Measurements from ENCODE around the gene TRPM1. TPM values are rescaled to one million over a fixed set of nuclear protein-coding genes. Genes with fewer than 3 reads are reported as not detected.
"Not testable (repeated sequence)": the region's sequence is repeated elsewhere in the genome, so short reads cannot be mapped to it uniquely, and the experiment has no call there.

TRPM1 gene
- total RNA-seq, 2 donors from 2014 or later, result not detected

- Mint-ChIP-seq H3K27me3 (peaks cover 10% of the 10 kb centered on the region), H3K36me3 (ENCODE audit: low read depth) (peaks cover 4% of the 10 kb centered on the region), H3K27ac (no peak overlapping the region), H3K4me1 (peaks cover 6% of the 10 kb centered on the region), H3K4me3 (no peak overlapping the region)
- DNase-seq (no peak), ATAC-seq (no peak)
- no peaks in the 10 kb centered on the region for H3K9me3 ChIP-seq (ENCODE audit: control insufficient read depth, low read length, poor library complexity, severe bottlenecking)
Observed at GRCh38 chr15:31104003-31104402, 2.5 kb upstream of the TRPM1 start.

GRCh38 chr15:31102374-31103342 is 1.1 kb upstream of the TRPM1 start:
- Mint-ChIP-seq H3K4me3 (no peak overlapping the region), H3K27me3 (peaks cover 5% of the 10 kb centered on the region), H3K4me1 (peaks cover 6% of the 10 kb centered on the region), H3K36me3 (ENCODE audit: low read depth) (peaks cover 2% of the 10 kb centered on the region), H3K27ac (no peak overlapping the region)
- no peaks in the 10 kb centered on the region for H3K9me3 ChIP-seq (ENCODE audit: control insufficient read depth, low read length, poor library complexity, severe bottlenecking)
- DNase-seq (no peak), ATAC-seq (no peak)

GRCh38 chr15:31102039-31102321 is 455 bp upstream of the TRPM1 start:
- no peaks in the 10 kb centered on the region for H3K9me3 ChIP-seq (ENCODE audit: control insufficient read depth, low read length, poor library complexity, severe bottlenecking)
- H3K36me3 Mint-ChIP-seq (ENCODE audit: low read depth), result peaks cover 2% of the 10 kb centered on the region
- peaks cover 5% of the 10 kb centered on the region for H3K27me3 Mint-ChIP-seq
- H3K27ac Mint-ChIP-seq, result no peak overlapping the region
- ATAC-seq (no peak), DNase-seq (no peak)
- no peak overlapping the region for H3K4me3 Mint-ChIP-seq
- H3K4me1 Mint-ChIP-seq, result peaks cover 6% of the 10 kb centered on the region

- peaks cover 6% of the 10 kb centered on the region for H3K4me1 Mint-ChIP-seq
- no peak overlapping the region for H3K27ac Mint-ChIP-seq
- no peak for DNase-seq
- peaks cover 5% of the 10 kb centered on the region for H3K27me3 Mint-ChIP-seq
- no peak overlapping the region for H3K4me3 Mint-ChIP-seq
- peaks cover 2% of the 10 kb centered on the region for H3K36me3 Mint-ChIP-seq (ENCODE audit: low read depth)
- no peaks in the 10 kb centered on the region for H3K9me3 ChIP-seq (ENCODE audit: control insufficient read depth, low read length, poor library complexity, severe bottlenecking)
- ATAC-seq, result no peak
Observed at GRCh38 chr15:31100738-31101137, 787 bp downstream of the TRPM1 start.

- no peak overlapping the region for H3K27ac Mint-ChIP-seq
- DNase-seq (no peak), ATAC-seq (no peak)
- H3K4me1 Mint-ChIP-seq, result peaks cover 6% of the 10 kb centered on the region
- H3K27me3 Mint-ChIP-seq, result peaks cover 11% of the 10 kb centered on the region
- no peak overlapping the region for H3K4me3 Mint-ChIP-seq
- no peaks in the 10 kb centered on the region for H3K36me3 Mint-ChIP-seq (ENCODE audit: low read depth)
- no peaks in the 10 kb centered on the region for H3K9me3 ChIP-seq (ENCODE audit: control insufficient read depth, low read length, poor library complexity, severe bottlenecking)
Observed at GRCh38 chr15:31098953-31099740, 2.4 kb downstream of the TRPM1 start.

GRCh38 chr15:31098491-31098917 is 3.0 kb downstream of the TRPM1 start:
- Mint-ChIP-seq H3K27me3 (peaks cover 11% of the 10 kb centered on the region), H3K4me3 (no peak overlapping the region), H3K27ac (no peak overlapping the region), H3K4me1 (peaks cover 3% of the 10 kb centered on the region), H3K36me3 (ENCODE audit: low read depth) (no peaks in the 10 kb centered on the region)
- H3K9me3 ChIP-seq (ENCODE audit: control insufficient read depth, low read length, poor library complexity, severe bottlenecking), result no peaks in the 10 kb centered on the region
- no peak for ATAC-seq
- no peak for DNase-seq

GRCh38 chr15:31096563-31096962 is 5.0 kb downstream of the TRPM1 start:
- Mint-ChIP-seq H3K27ac (no peak overlapping the region), H3K4me3 (no peak overlapping the region), H3K36me3 (ENCODE audit: low read depth) (no peaks in the 10 kb centered on the region), H3K27me3 (peaks cover 19% of the 10 kb centered on the region), H3K4me1 (peaks cover 3% of the 10 kb centered on the region)
- DNase-seq (no peak), ATAC-seq (no peak)
- H3K9me3 ChIP-seq (ENCODE audit: control insufficient read depth, low read length, poor library complexity, severe bottlenecking), result no peaks in the 10 kb centered on the region

GRCh38 chr15:31091481-31091880 is 10.0 kb downstream of the TRPM1 start:
- no peak for ATAC-seq
- DNase-seq, result no peak
- no peaks in the 10 kb centered on the region for H3K4me1 Mint-ChIP-seq
- peaks cover 27% of the 10 kb centered on the region for H3K27me3 Mint-ChIP-seq
- H3K4me3 Mint-ChIP-seq, result no peak overlapping the region
- no peaks in the 10 kb centered on the region for H3K9me3 ChIP-seq (ENCODE audit: control insufficient read depth, low read length, poor library complexity, severe bottlenecking)
- H3K36me3 Mint-ChIP-seq (ENCODE audit: low read depth), result no peaks in the 10 kb centered on the region
- no peak overlapping the region for H3K27ac Mint-ChIP-seq

GRCh38 chr15:31090766-31091165 is 10.8 kb downstream of the TRPM1 start:
- Mint-ChIP-seq H3K4me1 (no peaks in the 10 kb centered on the region), H3K27ac (no peak overlapping the region), H3K36me3 (ENCODE audit: low read depth) (no peaks in the 10 kb centered on the region), H3K4me3 (no peak overlapping the region), H3K27me3 (peaks cover 27% of the 10 kb centered on the region)
- no peak for ATAC-seq
- DNase-seq, result no peak
- H3K9me3 ChIP-seq (ENCODE audit: control insufficient read depth, low read length, poor library complexity, severe bottlenecking), result no peaks in the 10 kb centered on the region

GRCh38 chr15:31089368-31090047 is 12.0 kb downstream of the TRPM1 start:
- H3K9me3 ChIP-seq (ENCODE audit: control insufficient read depth, low read length, poor library complexity, severe bottlenecking), result no peaks in the 10 kb centered on the region
- no peak overlapping the region for H3K4me3 Mint-ChIP-seq
- peaks cover 31% of the 10 kb centered on the region for H3K27me3 Mint-ChIP-seq
- no peak for DNase-seq
- ATAC-seq, result no peak
- no peaks in the 10 kb centered on the region for H3K4me1 Mint-ChIP-seq
- no peaks in the 10 kb centered on the region for H3K36me3 Mint-ChIP-seq (ENCODE audit: low read depth)
- no peak overlapping the region for H3K27ac Mint-ChIP-seq

GRCh38 chr15:31088672-31089367 is 12.7 kb downstream of the TRPM1 start:
- Mint-ChIP-seq H3K36me3 (ENCODE audit: low read depth) (no peaks in the 10 kb centered on the region), H3K4me1 (no peaks in the 10 kb centered on the region), H3K27ac (no peak overlapping the region), H3K27me3 (peaks cover 34% of the 10 kb centered on the region), H3K4me3 (no peak overlapping the region)
- no peaks in the 10 kb centered on the region for H3K9me3 ChIP-seq (ENCODE audit: control insufficient read depth, low read length, poor library complexity, severe bottlenecking)
- no peak for ATAC-seq
- no peak for DNase-seq

- ATAC-seq; H3K9me3 ChIP-seq (ENCODE audit: control insufficient read depth, low read length, poor library complexity, severe bottlenecking); DNase-seq; H3K4me1 Mint-ChIP-seq; H3K27ac Mint-ChIP-seq; H3K36me3 Mint-ChIP-seq (ENCODE audit: low read depth); H3K4me3 Mint-ChIP-seq: not testable (repeated sequence)
- H3K27me3 Mint-ChIP-seq, result peaks cover 37% of the 10 kb centered on the region
Observed at GRCh38 chr15:31088041-31088440, 13.5 kb downstream of the TRPM1 start.

GRCh38 chr15:31086344-31086743 is 15.2 kb downstream of the TRPM1 start:
- no peak overlapping the region for H3K4me3 Mint-ChIP-seq
- H3K27me3 Mint-ChIP-seq, result peaks cover 41% of the 10 kb centered on the region
- H3K27ac Mint-ChIP-seq, result no peak overlapping the region
- H3K4me1 Mint-ChIP-seq, result peaks cover 3% of the 10 kb centered on the region
- ATAC-seq (no peak), DNase-seq (no peak)
- H3K36me3 Mint-ChIP-seq (ENCODE audit: low read depth), result no peaks in the 10 kb centered on the region
- no peaks in the 10 kb centered on the region for H3K9me3 ChIP-seq (ENCODE audit: control insufficient read depth, low read length, poor library complexity, severe bottlenecking)
